OCI-LY1 (cell line): ENCODE results near the gene NFE2L1.
"Not testable (repeated sequence)": the region's sequence is repeated elsewhere in the genome, so short reads cannot be mapped to it uniquely, and the experiment has no call there.

Experiments
- CTCF ChIP-seq: fragments of 200-600 bp; sonication (generic), shearing (Covaris generic); IDR thresholded peaks from 2 replicates; pipeline ENCODE4 v1.5.1; 2017; ENCODE audit warnings: mild to moderate bottlenecking, antibody characterized with exemption, low read length, moderate library complexity, mixed read lengths
- EZH2 ChIP-seq: fragments of 200-600 bp; sonication (generic), shearing (Covaris generic); IDR thresholded peaks from 2 replicates; pipeline ENCODE4 v1.8.0; 2017; ENCODE audit warnings: borderline replicate concordance, mixed run types, mild to moderate bottlenecking, antibody characterized with exemption, low read length, moderate library complexity, mixed read lengths

- not testable (repeated sequence) for TF ChIP-seq CTCF, EZH2
Measured at GRCh38 chr17:48067808-48068207, 19.6 kb downstream of the NFE2L1 start.
